Esophagus squamous epithelium (tissue), 5 donors: ENCODE data around the gene CBX6. TPM values are rescaled to one million over a fixed set of nuclear protein-coding genes. Genes with fewer than 3 reads are reported as not detected.

Experiments used
- DNase-seq: peaks from one replicate; lab custom pipeline; 2025; lab: John Stamatoyannopoulos, UW
- H3K27ac ChIP-seq, 4 donors: fragments of 200-600 bp; sonication (generic); one replicate each; pipeline ENCODE4 v1.5.1; 2016 to 2019; ENCODE audit warnings: mild to moderate bottlenecking in 1 of 4
- H3K27me3 ChIP-seq, 4 donors: fragments of 200-600 bp; sonication (generic); 1 replicate in 3 of 4; 2 replicates in 1 of 4; pipeline versions ENCODE4 v1.5.1 to v1.6.0; 2017 to 2021; ENCODE audit warnings: antibody characterized with exemption in 1 of 4
- H3K36me3 ChIP-seq, 3 donors: fragments of 200-600 bp; sonication (generic); one replicate each; pipeline ENCODE4 v1.5.1; 2016 to 2019
- H3K4me1 ChIP-seq, 3 donors: fragments of 200-600 bp; sonication (generic); one replicate each; pipeline ENCODE4 v1.5.1; 2017 to 2019
- H3K4me3 ChIP-seq, 4 donors: fragments of 200-600 bp; sonication (generic); 1 replicate in 3 of 4; 2 replicates in 1 of 4; pipeline ENCODE4 v1.5.1; 2016 to 2019; ENCODE audit warnings: mild to moderate bottlenecking in 2 of 4, moderate library complexity in 1 of 4
- H3K9me3 ChIP-seq, 3 donors: fragments of 200-600 bp; sonication (generic); one replicate each; pipeline ENCODE4 v1.5.1; 2016 to 2019
- POLR2A ChIP-seq, 4 donors: fragments of 450-650 bp; IDR thresholded peaks; one replicate each; pipeline ENCODE4 v1.6.1; 2017; ENCODE audit warnings: antibody characterized with exemption in 4 of 4, mild to moderate bottlenecking in 4 of 4, moderate library complexity in 3 of 4
- WGBS, 2 donors: methylation state at CpG; one replicate each; pipeline ENCODE4 v1.1.5; 2018; 5-methylcytosine and 5-hydroxymethylcytosine counted together
- intact Hi-C: fragments of 100-400 bp; cut with DNase I; formaldehyde crosslinking; loops from one replicate; pipeline ENCODE4 v1.15.0; 2022
- total RNA-seq, 4 donors: library from RNA; depleted of rRNA; stranded (reverse); fragments of >200 nt; gene quantifications; one replicate each; pipeline ENCODE4 v1.1.0, GENCODE V29; 2016
- TF ChIP-seq, protein P1 (sequence below), 6 experiments: fragments of 450-650 bp in 4 of 6; fragments of 200-600 bp in 2 of 6; sonication (generic) in 2 of 6; IDR thresholded peaks; one replicate each; pipeline ENCODE4 v1.5.1; 2016 to 2019; ENCODE audit warnings: antibody characterized with exemption in 6 of 6, mild to moderate bottlenecking in 4 of 6, moderate library complexity in 4 of 6
- donor health status: DM: yes; HTN: yes; CAD: no.

CBX6 gene
- total RNA-seq, 4 donors from 2014 or later, result 7.8 to 27.7 (median 11.8) TPM

DNA sequence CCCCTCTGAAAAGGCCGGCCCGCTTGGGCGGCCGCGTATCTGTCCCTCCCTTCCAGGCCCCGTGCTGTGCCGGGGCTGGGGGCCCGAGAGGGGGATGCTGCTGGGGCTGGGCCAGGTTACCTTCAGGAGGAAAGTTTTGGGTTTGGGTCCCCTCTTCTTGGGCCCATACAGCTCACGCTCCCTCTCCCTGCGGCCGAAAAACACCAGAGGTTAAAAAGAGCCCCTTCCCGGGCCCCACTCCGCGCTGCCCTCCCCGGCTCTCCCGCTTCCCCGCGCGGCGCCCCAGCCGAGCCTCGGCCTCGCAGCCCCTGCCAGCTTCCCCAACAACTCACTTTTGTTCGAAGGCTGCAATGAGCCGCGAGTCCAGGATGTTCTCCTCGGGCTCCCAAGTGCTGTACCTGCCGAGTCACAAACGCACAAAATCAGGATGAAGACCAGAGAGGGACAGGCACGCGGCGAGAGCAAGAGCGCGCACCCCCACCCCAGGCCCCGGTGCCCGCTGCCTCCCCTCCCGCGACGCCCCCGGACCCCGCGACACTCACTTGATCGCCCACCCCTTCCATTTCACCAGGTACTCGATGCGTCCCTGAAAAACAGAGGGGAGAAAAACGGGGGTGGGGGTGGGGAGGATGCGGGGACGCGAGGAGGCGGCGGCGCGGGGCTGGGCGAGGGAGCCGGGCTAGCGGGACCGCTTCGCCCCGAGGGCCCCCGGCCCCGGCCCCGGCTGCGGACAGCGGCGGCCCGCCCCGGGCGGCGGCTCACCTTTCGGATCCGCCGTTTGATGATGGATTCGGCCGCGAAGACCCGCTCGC is 450 bp downstream of the CBX6 start:
- Histone ChIP-seq H3K27ac (peak overlapping the region; percentile 81 to 98 (median 90)), H3K27me3 (peaks cover 0 to 6% (median 0%) of the 10 kb centered on the region in 4 donors), H3K4me1 (peaks cover 24 to 73% (median 34%) of the 10 kb centered on the region in 3 donors), H3K36me3 (peaks cover 0 to 22% (median 6%) of the 10 kb centered on the region in 3 donors), H3K9me3 (no peaks in the 10 kb centered on the region), H3K4me3 (peak overlapping the region; percentile 47 to 94 (median 78))
- WGBS, 2 donors, result 0 to 15% methylated on average over 2 to 4 of the region's 77 CpGs
- no peak for DNase-seq
- intact Hi-C loops, result loop anchor here (10.0 kb wide), 2 partner anchors 53 to 113 kb away; partner anchors contain the start of gene APOBEC3B
- TF ChIP-seq, protein P1, sequence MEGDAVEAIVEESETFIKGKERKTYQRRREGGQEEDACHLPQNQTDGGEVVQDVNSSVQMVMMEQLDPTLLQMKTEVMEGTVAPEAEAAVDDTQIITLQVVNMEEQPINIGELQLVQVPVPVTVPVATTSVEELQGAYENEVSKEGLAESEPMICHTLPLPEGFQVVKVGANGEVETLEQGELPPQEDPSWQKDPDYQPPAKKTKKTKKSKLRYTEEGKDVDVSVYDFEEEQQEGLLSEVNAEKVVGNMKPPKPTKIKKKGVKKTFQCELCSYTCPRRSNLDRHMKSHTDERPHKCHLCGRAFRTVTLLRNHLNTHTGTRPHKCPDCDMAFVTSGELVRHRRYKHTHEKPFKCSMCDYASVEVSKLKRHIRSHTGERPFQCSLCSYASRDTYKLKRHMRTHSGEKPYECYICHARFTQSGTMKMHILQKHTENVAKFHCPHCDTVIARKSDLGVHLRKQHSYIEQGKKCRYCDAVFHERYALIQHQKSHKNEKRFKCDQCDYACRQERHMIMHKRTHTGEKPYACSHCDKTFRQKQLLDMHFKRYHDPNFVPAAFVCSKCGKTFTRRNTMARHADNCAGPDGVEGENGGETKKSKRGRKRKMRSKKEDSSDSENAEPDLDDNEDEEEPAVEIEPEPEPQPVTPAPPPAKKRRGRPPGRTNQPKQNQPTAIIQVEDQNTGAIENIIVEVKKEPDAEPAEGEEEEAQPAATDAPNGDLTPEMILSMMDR (IDR thresholded peaks at IDR 0.05), result peak in 1 of 6 experiments; percentile 1
- peak in 1 of 4 donors; percentile 66 for TF ChIP-seq POLR2A (IDR thresholded peaks at IDR 0.05)

DNA sequence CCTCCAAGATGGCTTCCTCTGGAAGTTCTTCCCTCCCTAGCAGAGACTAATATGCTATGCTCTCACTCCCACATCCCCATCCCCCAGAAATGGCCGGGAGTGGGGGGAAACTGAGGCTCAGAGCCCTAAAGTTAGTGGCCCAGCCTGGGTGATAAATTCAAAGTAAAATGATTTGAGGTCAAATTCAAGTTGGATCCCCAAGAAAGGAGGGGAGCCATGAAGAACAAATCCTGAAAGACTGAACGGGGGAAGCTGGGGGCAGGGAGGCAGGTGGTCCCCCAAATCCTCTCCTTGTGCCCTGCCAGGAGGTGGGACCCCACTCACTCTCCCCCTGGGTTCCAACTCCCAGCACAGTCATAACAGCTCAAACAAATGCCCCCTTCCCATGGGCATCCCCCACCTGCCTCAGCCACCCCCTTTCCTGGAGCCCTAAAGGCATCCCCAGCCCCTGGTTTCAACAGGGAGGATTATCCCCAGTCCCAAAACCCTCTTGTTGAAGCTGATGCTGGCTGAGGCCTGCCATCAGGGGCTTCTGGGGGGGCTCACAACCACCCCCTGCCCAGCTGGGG is 1.1 kb downstream of the CBX6 start:
- H3K36me3 ChIP-seq, result peaks cover 0 to 29% (median 6%) of the 10 kb centered on the region in 3 donors
- no peak for DNase-seq
- 14% methylated on average over 2 of the region's 2 CpGs; no CpG with 5 or more reads in 1 of the 2 donors for WGBS, 2 donors
- peaks cover 0 to 6% (median 0%) of the 10 kb centered on the region in 4 donors for H3K27me3 ChIP-seq
- no peak for TF ChIP-seq POLR2A (IDR thresholded peaks at IDR 0.05)
- TF ChIP-seq, protein P1 (IDR thresholded peaks at IDR 0.05), result no peak
- H3K9me3 ChIP-seq, result no peaks in the 10 kb centered on the region
- H3K27ac ChIP-seq, result peak overlapping the region; percentile 81 to 98 (median 90)
- peak overlapping the region; percentile 47 to 94 (median 78) for H3K4me3 ChIP-seq
- H3K4me1 ChIP-seq, result peaks cover 24 to 79% (median 36%) of the 10 kb centered on the region in 3 donors
- intact Hi-C loops, result loop anchor here (10.0 kb wide), 2 partner anchors 54 to 114 kb away; partner anchors contain the start of gene APOBEC3B

DNA sequence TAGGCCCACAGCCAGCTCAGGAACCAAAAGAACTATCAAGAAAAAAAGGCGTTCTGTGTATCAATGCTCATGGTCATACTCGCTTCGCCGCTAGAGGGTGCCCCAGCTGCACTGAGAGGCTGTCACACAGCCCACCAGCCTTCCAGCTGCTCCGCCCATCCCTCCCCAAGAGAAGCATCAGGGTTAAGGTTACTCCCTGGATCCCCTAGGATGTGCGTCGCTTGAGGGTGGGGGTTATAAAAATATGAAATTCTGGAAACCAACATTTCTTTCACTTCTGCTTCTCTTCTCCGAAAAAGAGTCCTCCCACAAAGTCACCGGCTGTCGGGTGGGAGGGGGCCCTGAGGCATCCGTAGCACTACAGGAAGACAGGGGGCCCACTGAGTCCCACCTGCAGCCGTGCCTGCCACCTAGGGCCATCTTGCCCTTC is 1.7 kb downstream of the CBX6 start:
- peaks cover 0 to 35% (median 6%) of the 10 kb centered on the region in 3 donors for H3K36me3 ChIP-seq
- no peak for TF ChIP-seq POLR2A (IDR thresholded peaks at IDR 0.05)
- TF ChIP-seq, protein P1 (IDR thresholded peaks at IDR 0.05), result peak; percentile 83 to 93 (median 89)
- intact Hi-C loops, result loop anchor here (10.0 kb wide), 2 partner anchors 54 to 114 kb away; partner anchors contain the start of gene APOBEC3B
- no peaks in the 10 kb centered on the region for H3K9me3 ChIP-seq
- H3K27ac ChIP-seq, result peak overlapping the region; percentile 81 to 98 (median 90)
- 8 to 10% methylated on average over 10 of the region's 12 CpGs for WGBS, 2 donors
- no peak for DNase-seq
- H3K4me1 ChIP-seq, result peaks cover 24 to 85% (median 42%) of the 10 kb centered on the region in 3 donors
- H3K27me3 ChIP-seq, result peaks cover 0 to 6% (median 0%) of the 10 kb centered on the region in 4 donors
- peak overlapping the region; percentile 7 to 94 (median 78) for H3K4me3 ChIP-seq

DNA sequence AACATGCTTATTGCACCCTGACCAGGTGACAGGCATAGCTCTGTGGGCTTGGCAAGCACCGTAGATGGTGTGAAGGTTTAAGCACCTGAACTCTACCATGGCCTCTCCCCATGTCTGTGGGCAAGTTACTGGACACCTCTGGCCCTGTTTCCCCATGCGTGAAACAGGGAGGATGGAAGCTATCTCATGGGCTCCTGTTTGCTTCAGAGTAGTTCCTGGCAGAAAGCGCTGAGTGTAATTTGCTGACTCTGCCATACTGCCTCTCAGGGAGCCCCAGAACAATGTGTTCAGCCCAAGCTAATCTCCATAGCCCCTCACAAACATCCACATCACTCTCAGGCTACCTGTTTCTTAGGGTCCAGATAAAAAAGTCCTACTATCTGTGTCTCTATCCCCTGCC is 2.4 kb downstream of the CBX6 start:
- intact Hi-C loops, result loop anchor here (10.0 kb wide), 4 partner anchors 55 to 255 kb away; partner anchors contain the start of gene APOBEC3B
- H3K36me3 ChIP-seq, result peaks cover 0 to 35% (median 6%) of the 10 kb centered on the region in 3 donors
- WGBS, 2 donors, result 80 to 100% methylated on average over 2 to 3 of the region's 3 CpGs
- no peak overlapping the region for H3K4me3 ChIP-seq
- DNase-seq, result no peak
- H3K27ac ChIP-seq, result peak overlapping the region in 2 of 4 donors; percentile 87 to 92
- H3K9me3 ChIP-seq, result no peaks in the 10 kb centered on the region
- TF ChIP-seq, protein P1 (IDR thresholded peaks at IDR 0.05), result no peak
- no peak for TF ChIP-seq POLR2A (IDR thresholded peaks at IDR 0.05)
- H3K4me1 ChIP-seq, result peaks cover 30 to 92% (median 49%) of the 10 kb centered on the region in 3 donors
- H3K27me3 ChIP-seq, result peaks cover 0 to 6% (median 0%) of the 10 kb centered on the region in 4 donors
